ENCODE data around the gene ATF7. TPM values are rescaled to one million over a fixed set of nuclear protein-coding genes. Genes with fewer than 3 reads are reported as not detected.

Gene ATF7
- total and polyA plus RNA-seq, 9 of the 15 experiments (the other 6 are each of a cell fraction or from before 2014, with no cell fraction given) = 10.6 to 30.4 (median 20.7) TPM

- peak; percentile 79; the same call in 1 of the 2 replicates for TF ChIP-seq HLTF (IDR thresholded peaks at IDR 0.05)
- no peak for TF ChIP-seq MEF2A (IDR thresholded peaks at IDR 0.05; ENCODE audit: control insufficient read depth, low read depth, low read length)
- no peak for TF ChIP-seq IFI16 (CRISPR knock-in tag; IDR thresholded peaks at IDR 0.05)
- no peak for TF ChIP-seq MLX (CRISPR knock-in tag; conservative IDR thresholded peaks at IDR 0.05)
- peak; percentile 35; the same call in 1 of the 2 replicates for TF ChIP-seq ZBTB33 (CRISPR knock-in tag; IDR thresholded peaks at IDR 0.05)
- TF ChIP-seq SIX5 (IDR thresholded peaks at IDR 0.05; ENCODE audit: borderline replicate concordance in 1 of 2, insufficient read depth in 1 of 2, low read depth in 1 of 2, low read length in 2 of 2) = peak; percentile 20 to 21; a peak in 1 of 4 replicates
- TF ChIP-seq SAFB (IDR thresholded peaks at IDR 0.05; ENCODE audit: borderline replicate concordance, low read depth, low read length) = no peak
- peak in 1 of 2 experiments; percentile 80; a peak in 2 of 4 replicates for TF ChIP-seq SIN3A (IDR thresholded peaks at IDR 0.05; ENCODE audit: borderline replicate concordance in 2 of 2, control insufficient read depth in 1 of 2, low read depth in 2 of 2, low read length in 2 of 2)
- TF ChIP-seq E2F8 (IDR thresholded peaks at IDR 0.05; ENCODE audit: low read depth, partially characterized antibody) = peak; percentile 48
- no peak for TF ChIP-seq MECOM (CRISPR knock-in tag; IDR thresholded peaks at IDR 0.05)
- TF ChIP-seq SRSF7 (optimal IDR thresholded peaks at IDR 0.05; ENCODE audit: low read depth, low read length) = no peak
- TF ChIP-seq MCM2 (IDR thresholded peaks at IDR 0.05; ENCODE audit: low read depth) = no peak
- no peak for TF ChIP-seq CREB5 (CRISPR knock-in tag; IDR thresholded peaks at IDR 0.05)
- TF ChIP-seq TBL1XR1 (IDR thresholded peaks at IDR 0.05; ENCODE audit: low read length in 2 of 2) = no peak
- peak; percentile 62 for TF ChIP-seq KDM5B (IDR thresholded peaks at IDR 0.05; ENCODE audit: insufficient replicate concordance, low read depth, low read length)
- no peak for TF ChIP-seq PATZ1 (CRISPR knock-in tag; IDR thresholded peaks at IDR 0.05; ENCODE audit: borderline replicate concordance)
- no peak for TF ChIP-seq GATA2 (CRISPR knock-in tag; IDR thresholded peaks at IDR 0.05)
Measured at GRCh38 chr12:53625946-53626701, at the start of gene ATF7 (continued).

All from K562 (cell line).